GM18499 (cell line): Measurements from ENCODE around the gene COL6A2.
"Not testable (repeated sequence)": the region's sequence is repeated elsewhere in the genome, so short reads cannot be mapped to it uniquely, and the experiment has no call there.

Experiments used
- ATAC-seq: cut with Tn5 transposase; IDR thresholded peaks from one replicate; pipeline ENCODE4 v1.9.1; 2021; ENCODE audit warnings: moderate number of reproducible peaks; ENCODE audit not compliant: insufficient read depth, unreplicated experiment

Gene COL6A2

GRCh38 chr21:46078322-46078977 is 19.5 kb upstream of the COL6A2 start:
- ATAC-seq, result no peak

DNA sequence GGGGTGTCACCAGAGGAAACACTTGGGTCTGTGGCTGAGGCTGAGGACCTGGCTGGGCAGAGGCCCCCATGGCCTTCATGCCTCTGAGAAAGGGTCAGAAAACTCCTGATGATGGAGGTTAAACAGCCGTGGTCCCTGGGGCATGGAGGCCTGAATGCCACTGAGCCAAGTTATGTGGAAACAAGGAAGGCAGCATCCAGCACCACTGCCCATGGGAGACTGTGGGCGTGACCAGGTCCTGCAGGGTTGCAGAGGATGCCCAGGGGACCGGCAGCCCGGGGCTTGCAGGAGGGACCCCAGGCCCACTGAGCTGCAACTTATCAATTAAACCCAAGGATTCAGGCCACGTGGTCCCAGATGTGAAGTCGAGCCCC is 18.9 kb upstream of the COL6A2 start:
- ATAC-seq, result no peak

GRCh38 chr21:46079352-46080170 is 18.4 kb upstream of the COL6A2 start:
- ATAC-seq, result no peak

DNA sequence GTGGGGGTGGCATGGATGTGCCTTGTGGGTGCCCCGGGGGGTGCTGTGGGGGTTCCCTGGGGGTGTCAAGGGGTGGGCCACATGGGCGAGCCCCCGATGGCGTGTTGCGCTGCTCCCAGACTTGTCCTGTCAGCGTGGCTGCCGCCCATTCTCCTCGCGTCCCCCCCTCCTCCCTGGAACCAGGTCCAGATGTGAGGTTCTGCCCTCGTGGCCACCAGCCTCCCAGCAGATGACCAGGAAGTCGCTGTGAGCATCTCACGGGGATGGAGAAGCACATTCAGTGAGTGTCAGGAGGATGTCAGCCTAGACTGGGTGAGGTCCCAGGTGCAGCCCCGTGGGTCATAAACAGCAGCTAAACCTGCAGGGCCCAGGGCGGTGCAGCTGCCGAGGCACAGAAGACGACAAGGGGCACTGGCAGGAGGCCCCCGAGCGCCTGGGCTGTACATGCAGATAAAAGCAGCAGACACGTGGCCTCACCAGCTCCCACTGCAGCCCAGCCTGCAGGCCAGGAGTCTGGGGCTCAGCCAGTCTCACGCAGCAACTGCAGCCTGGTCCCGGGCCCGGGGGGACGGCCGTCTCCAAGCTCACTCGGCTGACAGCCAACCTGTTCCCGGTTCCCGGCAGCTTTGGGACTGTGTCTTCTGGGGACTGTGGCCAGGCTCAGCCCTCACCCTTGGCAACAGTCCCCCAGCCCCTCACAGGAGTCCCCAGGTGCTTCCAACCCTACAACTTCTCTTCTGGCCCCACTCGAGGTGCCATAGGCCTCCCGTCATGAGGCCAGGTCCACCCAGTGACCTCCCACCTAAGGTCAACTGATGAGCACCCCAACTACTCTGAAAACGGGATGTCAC is 17.5 kb upstream of the COL6A2 start:
- no peak for ATAC-seq

DNA sequence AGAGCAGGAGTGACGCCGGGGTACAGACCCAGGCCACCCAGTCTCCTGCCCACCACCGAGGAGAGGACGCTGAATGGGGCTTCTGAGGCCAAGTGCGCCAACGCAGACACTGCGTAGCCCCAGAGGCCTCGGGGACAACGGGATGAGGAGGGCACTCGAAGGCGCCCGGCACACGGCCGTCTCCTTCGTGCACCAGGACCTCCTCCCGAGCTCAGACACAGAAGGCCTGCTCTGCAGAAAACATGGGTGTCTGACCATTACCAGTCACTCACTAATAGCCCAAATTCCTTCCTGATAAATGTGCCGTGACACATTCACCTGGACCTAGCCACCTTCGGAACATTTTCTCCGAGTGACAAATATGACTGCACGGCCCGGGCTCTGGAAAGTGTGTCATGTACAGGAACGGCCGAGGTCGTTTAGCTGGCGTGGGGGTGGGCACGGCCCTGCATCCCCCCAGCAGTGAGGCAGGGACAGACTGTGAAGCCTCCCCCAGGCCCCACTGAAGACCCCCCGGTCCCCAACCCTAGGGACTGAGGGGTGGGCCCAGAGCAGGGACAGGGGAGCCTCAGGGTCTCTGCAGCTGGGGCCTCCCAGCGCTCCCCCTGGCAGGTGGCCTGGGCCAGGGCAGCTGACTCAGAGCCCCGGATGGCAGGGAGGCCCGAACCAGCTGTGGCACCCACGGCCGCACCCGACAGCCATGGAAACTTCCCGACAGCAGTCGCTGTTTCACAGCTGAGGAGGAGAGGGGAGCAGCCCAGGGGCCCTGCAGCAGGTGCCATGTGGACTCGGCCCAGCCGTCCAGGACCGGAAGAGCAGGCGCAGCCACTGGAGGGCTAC is 16.7 kb upstream of the COL6A2 start:
- no peak for ATAC-seq

DNA sequence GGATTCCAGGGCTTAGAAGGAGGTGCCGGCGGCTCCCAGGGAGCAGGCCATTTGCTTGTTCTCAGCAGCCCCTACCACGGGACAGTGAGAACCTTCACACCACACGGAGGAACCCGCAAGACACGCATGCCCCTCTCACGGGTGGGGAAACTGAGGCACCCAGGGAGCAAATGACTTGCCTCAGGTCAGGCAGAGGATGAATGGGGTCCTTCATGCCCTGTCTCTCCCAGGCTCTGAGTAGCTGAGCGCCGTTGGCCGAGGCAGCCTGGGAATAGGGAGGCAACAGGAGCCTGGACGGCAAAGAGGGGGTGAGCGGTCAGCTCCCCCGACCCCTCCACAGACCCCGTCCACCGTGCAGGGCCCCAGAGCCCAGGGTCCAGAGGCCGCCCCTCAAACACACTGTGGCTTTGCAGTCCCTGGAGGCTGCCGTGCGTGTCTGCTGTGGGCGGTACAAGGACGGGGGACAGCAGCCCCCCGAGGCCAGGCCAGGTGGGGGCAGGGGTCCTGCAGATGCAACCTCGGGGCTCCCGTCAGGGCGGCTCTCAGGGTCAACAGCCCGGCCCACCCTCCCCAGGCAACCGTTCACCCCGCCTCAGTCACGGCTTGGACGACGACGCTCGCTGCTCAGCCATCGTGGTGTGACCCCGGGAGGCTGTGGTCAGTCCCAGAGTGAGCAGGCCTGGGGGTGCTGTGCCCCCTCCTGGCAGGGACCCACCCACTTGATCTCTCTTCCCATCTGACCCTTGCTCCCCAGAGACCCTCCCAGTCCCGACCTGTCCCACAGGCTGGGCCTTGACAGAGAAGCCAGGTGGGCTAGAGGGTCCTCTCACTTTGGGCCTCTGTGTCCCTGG is 15.8 kb upstream of the COL6A2 start:
- no peak for ATAC-seq

GRCh38 chr21:46082713-46082962 is 15.3 kb upstream of the COL6A2 start:
- no peak for ATAC-seq

DNA sequence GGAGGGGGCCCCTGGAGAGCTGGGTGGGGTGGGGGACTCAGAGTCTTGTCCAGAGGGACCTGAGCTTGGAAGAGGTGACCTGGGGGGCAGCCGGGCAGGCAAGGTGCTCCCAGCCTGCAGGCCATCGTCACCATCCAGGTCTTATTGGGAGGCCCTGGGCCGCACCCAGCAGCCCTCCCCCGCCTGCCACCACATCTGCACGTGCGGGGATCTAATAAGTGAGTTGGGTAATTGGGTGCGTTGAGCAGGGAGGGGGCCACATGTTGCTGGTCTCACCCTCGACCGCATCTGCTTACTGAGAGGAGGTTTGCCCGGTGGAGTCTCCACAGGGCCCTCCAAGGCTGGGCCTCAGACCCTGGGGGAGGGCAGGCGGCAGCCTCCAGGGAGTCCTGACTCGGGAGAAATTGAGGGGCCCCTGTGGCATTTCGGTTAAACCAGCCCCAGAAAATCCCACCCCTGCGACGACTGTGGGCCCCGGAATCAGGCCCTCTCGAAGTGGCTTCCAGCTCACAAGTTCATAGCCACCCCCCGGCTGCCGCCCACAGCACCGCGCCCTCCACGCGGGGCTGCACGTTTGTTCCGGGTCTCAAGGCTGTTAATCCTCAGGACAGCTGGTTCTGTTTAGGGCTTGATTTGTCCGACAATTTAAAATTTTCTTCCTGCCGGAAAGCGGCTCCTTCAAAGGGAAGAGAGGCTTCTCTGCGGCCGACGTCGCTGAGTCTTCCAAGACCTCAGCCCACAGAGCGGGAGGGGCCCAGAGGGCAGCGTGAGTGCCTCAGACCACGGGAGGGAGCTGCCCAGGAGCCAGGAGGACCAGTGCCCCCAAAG is 14.7 kb upstream of the COL6A2 start:
- ATAC-seq, result no peak

DNA sequence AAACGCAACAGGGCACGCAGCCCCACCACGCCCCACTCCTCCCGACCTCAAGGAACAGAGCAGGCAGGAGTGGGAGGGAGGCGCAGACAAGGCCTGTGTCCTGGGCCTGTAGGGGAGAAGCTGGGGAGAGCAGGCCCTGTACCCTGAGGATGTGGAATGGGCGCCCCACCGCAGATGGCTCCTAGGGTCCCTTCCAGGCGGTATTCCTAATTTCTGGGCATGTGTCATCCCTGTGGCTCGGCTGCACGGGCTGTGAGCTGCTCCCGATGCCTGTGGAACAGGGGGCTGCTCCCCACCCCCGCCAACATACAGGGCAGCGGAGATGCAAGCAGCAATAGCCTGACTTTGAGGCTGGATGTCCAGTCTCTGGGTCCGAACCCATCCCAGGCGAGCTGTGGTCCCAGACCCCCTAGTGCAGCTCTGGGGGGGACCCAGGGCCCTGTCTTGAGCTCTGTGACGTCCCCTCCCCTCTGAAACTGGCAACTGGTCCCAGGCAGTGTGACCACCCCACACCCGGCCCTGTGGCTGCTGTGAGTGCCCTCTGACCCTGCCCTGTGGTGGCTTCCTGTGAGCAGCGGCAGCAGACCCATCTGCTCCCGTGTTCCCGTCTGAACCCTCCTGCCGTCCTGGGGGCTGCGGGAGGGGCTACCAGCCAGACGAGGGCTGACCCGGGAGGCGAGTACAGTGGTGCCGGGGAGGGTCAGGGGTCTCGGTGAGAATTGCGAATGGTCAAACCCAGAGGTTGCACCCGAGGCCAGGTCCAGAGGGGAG is 13.9 kb upstream of the COL6A2 start:
- no peak for ATAC-seq

DNA sequence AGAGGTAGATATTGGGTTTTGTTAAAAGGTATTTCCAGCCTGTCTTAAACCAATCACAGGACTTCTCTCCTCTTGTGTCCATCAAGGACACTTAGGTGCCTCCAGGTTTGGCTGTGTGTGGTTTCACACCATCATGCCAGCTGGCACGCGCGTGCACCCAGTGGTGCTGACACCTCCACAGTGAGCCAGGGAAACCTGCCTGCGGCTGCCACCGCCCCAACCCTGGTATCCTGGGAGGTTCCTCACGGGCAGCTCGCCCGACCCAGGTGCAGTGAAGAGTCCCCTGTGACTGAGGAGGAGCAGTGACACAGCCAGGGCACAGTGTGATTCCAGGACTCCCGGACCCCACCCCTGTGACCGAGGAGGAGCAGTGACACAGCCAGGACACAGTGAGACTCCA is 13.2 kb upstream of the COL6A2 start:
- ATAC-seq, result no peak

DNA sequence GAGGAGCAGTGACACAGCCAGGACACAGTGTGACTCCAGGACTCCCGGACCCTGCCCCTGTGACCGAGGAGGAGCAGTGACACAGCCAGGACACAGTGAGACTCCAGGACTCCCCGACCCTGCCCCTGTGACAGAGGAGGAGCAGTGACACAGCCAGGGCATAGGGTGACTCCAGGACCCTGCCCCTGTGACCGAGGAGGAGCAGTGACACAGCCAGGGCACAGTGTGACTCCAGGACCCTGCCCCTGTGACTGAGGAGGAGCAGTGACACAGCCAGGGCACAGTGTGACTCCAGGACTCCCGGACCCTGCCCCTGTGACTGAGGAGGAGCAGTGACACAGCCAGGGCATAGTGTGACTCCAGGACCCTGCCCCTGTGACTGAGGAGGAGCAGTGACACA is 12.7 kb upstream of the COL6A2 start:
- not testable (repeated sequence) for ATAC-seq

DNA sequence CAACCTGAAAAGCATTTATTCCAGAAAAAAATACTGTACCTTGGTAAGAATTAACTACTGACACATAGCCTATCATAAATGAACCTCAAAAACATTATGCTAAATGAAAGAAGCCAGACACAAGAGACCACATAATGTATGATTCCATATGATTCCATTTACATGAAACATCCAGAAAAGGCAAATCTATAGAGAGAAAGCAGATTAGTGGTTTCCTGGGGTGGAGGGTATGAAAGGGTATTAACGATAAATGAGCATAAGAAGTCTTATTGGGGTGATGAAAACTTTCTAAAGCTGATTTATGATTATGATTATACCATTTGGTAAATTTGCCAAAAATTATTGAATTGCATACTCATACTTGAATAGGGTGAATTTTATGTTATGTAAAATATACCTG is 10.3 kb upstream of the COL6A2 start:
- ATAC-seq, result no peak

GRCh38 chr21:46088189-46088588 is 9.7 kb upstream of the COL6A2 start:
- no peak for ATAC-seq

- no peak for ATAC-seq
Observed at GRCh38 chr21:46089285-46089684, 8.6 kb upstream of the COL6A2 start.

DNA sequence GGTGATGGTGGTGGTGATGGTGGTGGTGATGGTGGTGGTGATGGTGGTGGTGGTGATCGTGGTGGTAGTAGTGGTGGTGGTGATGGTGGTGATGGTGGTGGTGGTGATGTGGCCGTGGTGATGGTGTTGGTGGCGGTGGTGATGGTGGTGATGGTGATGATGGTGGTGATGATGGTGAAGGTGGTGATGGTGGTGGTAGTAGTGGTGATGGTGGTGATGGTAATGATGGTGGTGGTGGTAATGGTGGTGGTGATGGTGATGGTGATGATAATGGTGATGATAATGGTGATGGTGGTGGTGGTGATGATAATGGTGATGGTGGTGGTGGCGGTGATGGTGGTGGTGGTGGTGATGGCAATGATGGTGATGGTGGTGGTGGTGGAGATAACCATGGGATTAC is 6.8 kb upstream of the COL6A2 start:
- ATAC-seq, result no peak

- ATAC-seq, result no peak
Observed at GRCh38 chr21:46091631-46092025, 6.3 kb upstream of the COL6A2 start.

- no peak for ATAC-seq
Observed at GRCh38 chr21:46092026-46092764, 5.7 kb upstream of the COL6A2 start.
